Fibroblast of lung (primary cell): ENCODE measurements around the gene PSTK. TPM values are rescaled to one million over a fixed set of nuclear protein-coding genes. Genes with fewer than 3 reads are reported as not detected.

Source experiments
- DNase-seq, 2 donors: peaks; one replicate each; pipeline versions ENCODE4 v3.0.0 to v3.0.0-alpha.2; 2010; ENCODE audit warnings: low read depth in 2 of 2
- H2AFZ ChIP-seq: 2 replicates; pipeline ENCODE4 v1.5.1; 2012; ENCODE audit warnings: low read length, control low read depth, inconsistent platforms
- H3K27ac ChIP-seq: 2 replicates; pipeline ENCODE4 v1.5.1; 2011; ENCODE audit warnings: low read length, control low read depth; ENCODE audit not compliant: insufficient read depth
- H3K27me3 ChIP-seq: 2 replicates; pipeline ENCODE4 v1.5.1; 2011; ENCODE audit warnings: mild to moderate bottlenecking, low read length; ENCODE audit not compliant: control insufficient read depth, insufficient read depth
- H3K36me3 ChIP-seq: 2 replicates; pipeline ENCODE4 v1.5.1; 2011; ENCODE audit warnings: low read length; ENCODE audit not compliant: control insufficient read depth, insufficient read depth
- H3K4me1 ChIP-seq: 2 replicates; pipeline ENCODE4 v1.5.1; 2011; ENCODE audit warnings: low read length; ENCODE audit not compliant: control insufficient read depth, insufficient read depth; ENCODE audit errors: extremely low read depth
- H3K4me2 ChIP-seq: 2 replicates; pipeline ENCODE4 v1.5.1; 2011; ENCODE audit warnings: low read length, control low read depth; ENCODE audit not compliant: insufficient read depth; ENCODE audit errors: extremely low read depth
- H3K4me3 ChIP-seq, 4 experiments: fragments of 200-600 bp in 1 of 4; sonication (generic) in 1 of 4; replicated peaks in 1 of 4; 2 replicates each; pipeline ENCODE4 v1.5.1; 2011 to 2016; ENCODE audit warnings: low read length in 4 of 4, low read depth in 3 of 4, mild to moderate bottlenecking in 3 of 4, control low read depth in 2 of 4, inconsistent platforms in 1 of 4, mixed read lengths in 1 of 4; ENCODE audit not compliant: insufficient read depth in 1 of 4; ENCODE audit errors: control extremely low read depth in 1 of 4
- H3K79me2 ChIP-seq: 2 replicates; pipeline ENCODE4 v1.5.1; 2012; ENCODE audit warnings: mild to moderate bottlenecking, low read length, inconsistent platforms; ENCODE audit not compliant: control insufficient read depth, insufficient read depth
- H3K9ac ChIP-seq: 2 replicates; pipeline ENCODE4 v1.5.1; 2011; ENCODE audit warnings: mild to moderate bottlenecking, low read length, control low read depth; ENCODE audit not compliant: insufficient read depth
- H3K9me3 ChIP-seq: 2 replicates; pipeline ENCODE4 v1.5.1; 2012; ENCODE audit warnings: low read depth, low read length; ENCODE audit not compliant: control insufficient read depth, insufficient read depth
- H4K20me1 ChIP-seq: 2 replicates; pipeline ENCODE4 v1.5.1; 2011; ENCODE audit warnings: low read length; ENCODE audit not compliant: control insufficient read depth, insufficient read depth; ENCODE audit errors: extremely low read depth
- CTCF ChIP-seq, 2 donors: IDR thresholded peaks in 1 of 2; conservative IDR thresholded peaks in 1 of 2; 1 replicate in 1 of 2; 2 replicates in 1 of 2; pipeline ENCODE4 v1.5.1; 2011 to 2012; ENCODE audit warnings: low read length in 2 of 2, control low read depth in 1 of 2, inconsistent platforms in 1 of 2, low read depth in 1 of 2, mild to moderate bottlenecking in 1 of 2
- EZH2 ChIP-seq: IDR thresholded peaks from 2 replicates; pipeline ENCODE4 v1.5.1; 2012; ENCODE audit warnings: low read length, control low read depth, mild to moderate bottlenecking; ENCODE audit errors: missing control alignments
- polyA plus RNA-seq, 2 donors: library from polyadenylated mRNA; depleted of rRNA in 1 of 2; stranded (reverse) in 1 of 2; unstranded in 1 of 2; fragments of >200 nt; gene quantifications; 2 replicates each; pipeline ENCODE4 v1.2.1, GENCODE V29; 2011 to 2012; ENCODE audit warnings: missing spikeins in 1 of 2
- total RNA-seq: library from RNA; depleted of rRNA; stranded (reverse); fragments of >200 nt; gene quantifications from 2 replicates; pipeline ENCODE4 v1.2.1, GENCODE V29; 2014

The PSTK gene
- total and polyA plus RNA-seq, 2 donors (not counting 1 experiment from before 2014, with no cell fraction given), result 5.1 to 6.4 TPM

- Histone ChIP-seq H4K20me1 (no peaks in the 10 kb centered on the region), H2AFZ (no peak overlapping the region), H3K4me1 (no peaks in the 10 kb centered on the region), H3K4me3 (no peak overlapping the region), H3K4me2 (no peak overlapping the region), H3K9me3 (no peaks in the 10 kb centered on the region), H3K79me2 (no peaks in the 10 kb centered on the region), H3K27ac (no peak overlapping the region), H3K9ac (no peak overlapping the region), H3K27me3 (no peaks in the 10 kb centered on the region), H3K36me3 (peaks cover 2% of the 10 kb centered on the region)
- DNase-seq, result peak; percentile 10 to 20
- TF ChIP-seq CTCF (conservative IDR thresholded peaks at IDR 0.05 in 1 of 2, IDR thresholded peaks at IDR 0.05 in 1 of 2; ENCODE audit: low read depth in 1 of 2, low read length in 2 of 2) (no peak), EZH2 (no peak)
Measured at GRCh38 chr10:122986335-122986734, 6.1 kb downstream of the PSTK start.

- H3K79me2 ChIP-seq, result no peaks in the 10 kb centered on the region
- H4K20me1 ChIP-seq, result no peaks in the 10 kb centered on the region
- TF ChIP-seq EZH2 (no peak), CTCF (conservative IDR thresholded peaks at IDR 0.05 in 1 of 2, IDR thresholded peaks at IDR 0.05 in 1 of 2; ENCODE audit: low read depth in 1 of 2, low read length in 2 of 2) (no peak)
- no peak overlapping the region for H3K4me2 ChIP-seq
- H3K27me3 ChIP-seq, result no peaks in the 10 kb centered on the region
- H3K9me3 ChIP-seq, result no peaks in the 10 kb centered on the region
- H3K27ac ChIP-seq, result no peak overlapping the region
- DNase-seq, result peak in 1 of 2 donors; percentile 12
- H3K4me3 ChIP-seq, result no peak overlapping the region
- no peak overlapping the region for H2AFZ ChIP-seq
- peaks cover 2% of the 10 kb centered on the region for H3K36me3 ChIP-seq
- H3K9ac ChIP-seq, result no peak overlapping the region
- H3K4me1 ChIP-seq, result no peaks in the 10 kb centered on the region
Measured at GRCh38 chr10:122988501-122988900, 8.3 kb downstream of the PSTK start.

- Histone ChIP-seq H3K27me3 (no peaks in the 10 kb centered on the region), H3K79me2 (no peaks in the 10 kb centered on the region), H2AFZ (no peak overlapping the region), H3K9ac (no peak overlapping the region), H3K27ac (no peak overlapping the region), H3K9me3 (no peaks in the 10 kb centered on the region), H3K4me3 (no peak overlapping the region), H3K4me1 (no peaks in the 10 kb centered on the region), H4K20me1 (no peaks in the 10 kb centered on the region), H3K36me3 (peaks cover 6% of the 10 kb centered on the region), H3K4me2 (no peak overlapping the region)
- TF ChIP-seq CTCF (conservative IDR thresholded peaks at IDR 0.05 in 1 of 2, IDR thresholded peaks at IDR 0.05 in 1 of 2; ENCODE audit: low read depth in 1 of 2, low read length in 2 of 2), result no peak
- no peak for TF ChIP-seq EZH2
- DNase-seq, result no peak
Measured at GRCh38 chr10:122990278-122990677, 10.1 kb downstream of the PSTK start.
